ENCODE data around the gene IQCM. TPM values are rescaled to one million over a fixed set of nuclear protein-coding genes. Genes with fewer than 3 reads are reported as not detected.

The IQCM gene
- polyA plus RNA-seq, 2 of the 4 experiments (the other 2 are of a cell fraction): 0.05 TPM; not detected in 1

DNA sequence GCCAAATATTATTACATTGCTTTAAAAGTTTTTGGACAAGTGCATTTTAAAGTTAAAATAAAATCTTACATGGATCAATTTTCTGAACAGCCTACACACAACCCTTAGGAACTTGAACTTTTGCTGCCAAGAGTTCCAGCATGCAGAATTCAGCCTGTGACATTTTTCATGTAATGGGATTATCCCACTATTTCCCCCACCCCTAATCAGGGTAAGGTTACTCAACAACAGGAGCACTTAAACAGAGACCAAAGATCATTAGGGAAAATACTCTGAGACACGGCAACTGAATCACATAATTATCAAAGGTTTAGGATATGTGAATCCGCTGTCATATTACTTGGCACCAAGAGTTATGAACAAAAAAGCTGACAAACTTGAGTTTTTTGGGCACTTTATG lies 47.2 kb downstream of the IQCM start:
- no peak overlapping the region for H3K4me2 ChIP-seq
- WGBS (ENCODE audit: missing lambda C conversion rate): 85% methylated on average over 2 of the region's 2 CpGs
- DNase-seq (ENCODE audit: low read depth in 1 of 2, low spot score in 1 of 2) (no peak), FAIRE-seq (no peak), ATAC-seq (no peak)
- ChIA-PET POLR2A (no interaction called here), CTCF (no interaction called here)
- H3K27ac ChIP-seq: no peak overlapping the region
- no peaks in the 10 kb centered on the region for H3K4me1 ChIP-seq
- no peak overlapping the region for H3K4me3 ChIP-seq
- TF ChIP-seq HOXB5 (CRISPR knock-in tag; IDR thresholded peaks at IDR 0.05) (no peak), NPAS2 (CRISPR knock-in tag; IDR thresholded peaks at IDR 0.05; ENCODE audit: borderline replicate concordance) (no peak), EP300 (IDR thresholded peaks at IDR 0.05) (no peak)
- H3K9me3 ChIP-seq: no peaks in the 10 kb centered on the region

DNA sequence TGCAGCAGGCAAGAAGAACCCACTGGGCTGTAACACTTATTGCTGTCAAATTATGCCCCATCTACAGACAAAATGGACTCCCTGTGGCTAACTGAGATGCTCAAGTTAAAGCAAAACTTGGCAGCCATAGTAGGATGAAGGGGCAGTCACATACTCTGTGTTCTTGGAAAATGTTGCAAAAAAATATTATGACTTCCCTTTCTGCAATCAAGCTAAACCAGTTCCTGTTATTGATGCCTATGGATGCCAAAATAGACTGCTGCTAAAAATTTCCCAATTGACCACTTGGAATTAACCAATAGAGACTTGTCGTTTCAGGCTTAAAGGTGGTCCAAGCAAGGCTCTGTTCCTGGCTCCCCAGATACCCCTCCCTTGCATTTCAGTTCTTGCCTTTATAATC lies 49.5 kb downstream of the IQCM start:
- ChIA-PET POLR2A (no interaction called here), CTCF (no interaction called here)
- FAIRE-seq (no peak), DNase-seq (ENCODE audit: low read depth in 1 of 2, low spot score in 1 of 2) (no peak), ATAC-seq (no peak)
- no peaks in the 10 kb centered on the region for H3K4me1 ChIP-seq
- no peaks in the 10 kb centered on the region for H3K9me3 ChIP-seq
- TF ChIP-seq, protein P1, sequence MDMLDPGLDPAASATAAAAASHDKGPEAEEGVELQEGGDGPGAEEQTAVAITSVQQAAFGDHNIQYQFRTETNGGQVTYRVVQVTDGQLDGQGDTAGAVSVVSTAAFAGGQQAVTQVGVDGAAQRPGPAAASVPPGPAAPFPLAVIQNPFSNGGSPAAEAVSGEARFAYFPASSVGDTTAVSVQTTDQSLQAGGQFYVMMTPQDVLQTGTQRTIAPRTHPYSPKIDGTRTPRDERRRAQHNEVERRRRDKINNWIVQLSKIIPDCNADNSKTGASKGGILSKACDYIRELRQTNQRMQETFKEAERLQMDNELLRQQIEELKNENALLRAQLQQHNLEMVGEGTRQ (IDR thresholded peaks at IDR 0.05): no peak
- no peak for TF ChIP-seq RNF2 (IDR thresholded peaks at IDR 0.05; ENCODE audit: borderline replicate concordance, low read depth)
- TF ChIP-seq TP53 (CRISPR knock-in tag; IDR thresholded peaks at IDR 0.05): no peak
- no peak for TF ChIP-seq FOSL2 (IDR thresholded peaks at IDR 0.05)
- TF ChIP-seq FOSL2 (CRISPR knock-in tag; IDR thresholded peaks at IDR 0.05): no peak
- no peak for TF ChIP-seq MYC (IDR thresholded peaks at IDR 0.05; ENCODE audit: borderline replicate concordance, low read length)
- TF ChIP-seq NFE2L2 (conservative IDR thresholded peaks at IDR 0.05; ENCODE audit: low read length): no peak
- TF ChIP-seq HOXA7 (CRISPR knock-in tag; IDR thresholded peaks at IDR 0.05): no peak
- no peak for TF ChIP-seq ZC3H11A (IDR thresholded peaks at IDR 0.05)
- no peak overlapping the region for H3K4me3 ChIP-seq
- no peak overlapping the region for H3K4me2 ChIP-seq
- 53% methylated on average over 1 of the region's 1 CpG for WGBS (ENCODE audit: missing lambda C conversion rate)
- no peak overlapping the region for H3K27ac ChIP-seq

DNA sequence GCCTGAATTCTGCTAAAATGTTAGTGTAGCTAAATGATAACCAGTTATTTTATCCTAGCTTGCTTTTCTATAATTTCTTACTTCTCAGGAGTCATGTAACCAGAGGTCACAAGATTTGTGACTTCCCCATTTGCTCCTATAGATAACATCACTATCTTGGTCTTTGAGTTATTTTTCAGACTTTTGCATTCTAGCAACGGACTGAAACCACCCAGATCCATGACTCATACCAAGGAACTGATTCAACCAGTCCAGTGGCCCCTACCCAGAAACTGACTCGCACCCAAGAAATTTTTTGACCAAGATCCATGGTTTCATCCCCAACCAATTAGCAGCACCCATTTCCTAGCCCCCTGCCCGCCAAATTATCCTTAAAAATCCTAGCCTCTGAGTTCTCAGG lies 50.0 kb downstream of the IQCM start:
- no peak for DNase-seq (ENCODE audit: low read depth in 1 of 2, low spot score in 1 of 2)
- WGBS (ENCODE audit: missing lambda C conversion rate): 19% methylated on average over 3 of the region's 3 CpGs
- H3K4me1 ChIP-seq: no peaks in the 10 kb centered on the region
- ChIA-PET CTCF (interaction anchor here (0.9 kb wide), 1 partner anchor 16 kb away, joined by 3 read pairs; no protein-coding TSS in a partner anchor), POLR2A (no interaction called here)
- no peak overlapping the region for H3K27ac ChIP-seq
- no peaks in the 10 kb centered on the region for H3K9me3 ChIP-seq
- ATAC-seq: no peak
- FAIRE-seq: no peak
- no peak overlapping the region for H3K4me2 ChIP-seq
- no peak for TF ChIP-seq JUNB (IDR thresholded peaks at IDR 0.05)
- TF ChIP-seq, protein P2, sequence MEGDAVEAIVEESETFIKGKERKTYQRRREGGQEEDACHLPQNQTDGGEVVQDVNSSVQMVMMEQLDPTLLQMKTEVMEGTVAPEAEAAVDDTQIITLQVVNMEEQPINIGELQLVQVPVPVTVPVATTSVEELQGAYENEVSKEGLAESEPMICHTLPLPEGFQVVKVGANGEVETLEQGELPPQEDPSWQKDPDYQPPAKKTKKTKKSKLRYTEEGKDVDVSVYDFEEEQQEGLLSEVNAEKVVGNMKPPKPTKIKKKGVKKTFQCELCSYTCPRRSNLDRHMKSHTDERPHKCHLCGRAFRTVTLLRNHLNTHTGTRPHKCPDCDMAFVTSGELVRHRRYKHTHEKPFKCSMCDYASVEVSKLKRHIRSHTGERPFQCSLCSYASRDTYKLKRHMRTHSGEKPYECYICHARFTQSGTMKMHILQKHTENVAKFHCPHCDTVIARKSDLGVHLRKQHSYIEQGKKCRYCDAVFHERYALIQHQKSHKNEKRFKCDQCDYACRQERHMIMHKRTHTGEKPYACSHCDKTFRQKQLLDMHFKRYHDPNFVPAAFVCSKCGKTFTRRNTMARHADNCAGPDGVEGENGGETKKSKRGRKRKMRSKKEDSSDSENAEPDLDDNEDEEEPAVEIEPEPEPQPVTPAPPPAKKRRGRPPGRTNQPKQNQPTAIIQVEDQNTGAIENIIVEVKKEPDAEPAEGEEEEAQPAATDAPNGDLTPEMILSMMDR (IDR thresholded peaks at IDR 0.05): no peak
- no peak for TF ChIP-seq GATA3 (IDR thresholded peaks at IDR 0.05; ENCODE audit: borderline replicate concordance)
- TF ChIP-seq POLR2AphosphoS2 (conservative IDR thresholded peaks at IDR 0.05; ENCODE audit: low read length): no peak
- TF ChIP-seq HDAC2 (IDR thresholded peaks at IDR 0.05): no peak
- no peak for TF ChIP-seq KDM1A (IDR thresholded peaks at IDR 0.05; ENCODE audit: low read depth)
- TF ChIP-seq CBX2 (IDR thresholded peaks at IDR 0.05; ENCODE audit: borderline replicate concordance, low read depth): no peak
- no peak for TF ChIP-seq HOXA7 (CRISPR knock-in tag; IDR thresholded peaks at IDR 0.05)
- TF ChIP-seq JUN (IDR thresholded peaks at IDR 0.05): no peak
- TF ChIP-seq NR3C1 (IDR thresholded peaks at IDR 0.05): no peak
- no peak for TF ChIP-seq MAFK (IDR thresholded peaks at IDR 0.05; ENCODE audit: partially characterized antibody)
- TF ChIP-seq ZNF302 (CRISPR knock-in tag; IDR thresholded peaks at IDR 0.05): no peak
- no peak for TF ChIP-seq KDM5A (IDR thresholded peaks at IDR 0.05)
- TF ChIP-seq NPAS2 (CRISPR knock-in tag; IDR thresholded peaks at IDR 0.05; ENCODE audit: borderline replicate concordance): no peak
- TF ChIP-seq, protein P3, sequence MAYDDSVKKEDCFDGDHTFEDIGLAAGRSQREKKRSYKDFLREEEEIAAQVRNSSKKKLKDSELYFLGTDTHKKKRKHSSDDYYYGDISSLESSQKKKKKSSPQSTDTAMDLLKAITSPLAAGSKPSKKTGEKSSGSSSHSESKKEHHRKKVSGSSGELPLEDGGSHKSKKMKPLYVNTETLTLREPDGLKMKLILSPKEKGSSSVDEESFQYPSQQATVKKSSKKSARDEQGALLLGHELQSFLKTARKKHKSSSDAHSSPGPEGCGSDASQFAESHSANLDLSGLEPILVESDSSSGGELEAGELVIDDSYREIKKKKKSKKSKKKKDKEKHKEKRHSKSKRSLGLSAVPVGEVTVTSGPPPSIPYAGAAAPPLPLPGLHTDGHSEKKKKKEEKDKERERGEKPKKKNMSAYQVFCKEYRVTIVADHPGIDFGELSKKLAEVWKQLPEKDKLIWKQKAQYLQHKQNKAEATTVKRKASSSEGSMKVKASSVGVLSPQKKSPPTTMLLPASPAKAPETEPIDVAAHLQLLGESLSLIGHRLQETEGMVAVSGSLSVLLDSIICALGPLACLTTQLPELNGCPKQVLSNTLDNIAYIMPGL (CRISPR knock-in tag; IDR thresholded peaks at IDR 0.05; ENCODE audit: borderline replicate concordance): no peak
- no peak for TF ChIP-seq TP53 (CRISPR knock-in tag; IDR thresholded peaks at IDR 0.05)
- no peak for TF ChIP-seq FOXS1 (CRISPR knock-in tag; IDR thresholded peaks at IDR 0.05)
- TF ChIP-seq SMC3 (IDR thresholded peaks at IDR 0.05): no peak
- TF ChIP-seq PHF8 (IDR thresholded peaks at IDR 0.05; ENCODE audit: borderline replicate concordance, low read depth): no peak
- TF ChIP-seq HOXB5 (CRISPR knock-in tag; IDR thresholded peaks at IDR 0.05): no peak
- H3K4me3 ChIP-seq: no peak overlapping the region

Measured in A549 (cell line).